ENCODE results near the gene SLC6A18. TPM values are rescaled to one million over a fixed set of nuclear protein-coding genes. Genes with fewer than 3 reads are reported as not detected.

The SLC6A18 gene
- polyA plus RNA-seq, 1 experiment = not detected

DNA sequence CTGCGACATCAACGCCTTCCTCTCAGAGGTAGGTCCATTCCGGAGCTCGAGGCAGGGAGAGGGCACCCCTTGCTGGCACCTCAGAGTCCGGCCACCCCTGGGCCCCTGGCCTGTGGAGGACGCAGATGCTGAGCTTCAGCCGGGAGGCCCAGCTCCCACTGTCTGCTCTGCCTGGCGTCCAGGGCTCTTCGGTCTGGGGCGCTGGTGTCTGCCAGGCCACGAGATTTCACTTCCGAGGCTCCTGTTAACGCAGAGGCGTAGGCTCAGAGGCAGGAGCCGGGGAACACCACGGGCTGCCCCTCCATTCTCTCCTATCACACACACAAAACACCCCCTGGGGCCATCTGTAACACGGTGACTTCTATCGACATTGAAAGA lies 8.3 kb upstream of the SLC6A18 start:
- POLR2A ChIA-PET = no interaction called here
- no peak for DNase-seq (ENCODE audit: low read depth)
- TF ChIP-seq, protein P1, sequence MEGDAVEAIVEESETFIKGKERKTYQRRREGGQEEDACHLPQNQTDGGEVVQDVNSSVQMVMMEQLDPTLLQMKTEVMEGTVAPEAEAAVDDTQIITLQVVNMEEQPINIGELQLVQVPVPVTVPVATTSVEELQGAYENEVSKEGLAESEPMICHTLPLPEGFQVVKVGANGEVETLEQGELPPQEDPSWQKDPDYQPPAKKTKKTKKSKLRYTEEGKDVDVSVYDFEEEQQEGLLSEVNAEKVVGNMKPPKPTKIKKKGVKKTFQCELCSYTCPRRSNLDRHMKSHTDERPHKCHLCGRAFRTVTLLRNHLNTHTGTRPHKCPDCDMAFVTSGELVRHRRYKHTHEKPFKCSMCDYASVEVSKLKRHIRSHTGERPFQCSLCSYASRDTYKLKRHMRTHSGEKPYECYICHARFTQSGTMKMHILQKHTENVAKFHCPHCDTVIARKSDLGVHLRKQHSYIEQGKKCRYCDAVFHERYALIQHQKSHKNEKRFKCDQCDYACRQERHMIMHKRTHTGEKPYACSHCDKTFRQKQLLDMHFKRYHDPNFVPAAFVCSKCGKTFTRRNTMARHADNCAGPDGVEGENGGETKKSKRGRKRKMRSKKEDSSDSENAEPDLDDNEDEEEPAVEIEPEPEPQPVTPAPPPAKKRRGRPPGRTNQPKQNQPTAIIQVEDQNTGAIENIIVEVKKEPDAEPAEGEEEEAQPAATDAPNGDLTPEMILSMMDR (IDR thresholded peaks at IDR 0.05; ENCODE audit: insufficient read depth, low read depth, low read length) = no peak
- Histone ChIP-seq H3K4me3 (ENCODE audit: low read depth, low read length) (no peak overlapping the region), H3K27me3 (ENCODE audit: control insufficient read depth, insufficient read depth, low read length) (no peaks in the 10 kb centered on the region), H3K36me3 (ENCODE audit: control insufficient read depth, insufficient read depth, low read length) (no peaks in the 10 kb centered on the region)
- CTCF ChIA-PET = no interaction called here

DNA sequence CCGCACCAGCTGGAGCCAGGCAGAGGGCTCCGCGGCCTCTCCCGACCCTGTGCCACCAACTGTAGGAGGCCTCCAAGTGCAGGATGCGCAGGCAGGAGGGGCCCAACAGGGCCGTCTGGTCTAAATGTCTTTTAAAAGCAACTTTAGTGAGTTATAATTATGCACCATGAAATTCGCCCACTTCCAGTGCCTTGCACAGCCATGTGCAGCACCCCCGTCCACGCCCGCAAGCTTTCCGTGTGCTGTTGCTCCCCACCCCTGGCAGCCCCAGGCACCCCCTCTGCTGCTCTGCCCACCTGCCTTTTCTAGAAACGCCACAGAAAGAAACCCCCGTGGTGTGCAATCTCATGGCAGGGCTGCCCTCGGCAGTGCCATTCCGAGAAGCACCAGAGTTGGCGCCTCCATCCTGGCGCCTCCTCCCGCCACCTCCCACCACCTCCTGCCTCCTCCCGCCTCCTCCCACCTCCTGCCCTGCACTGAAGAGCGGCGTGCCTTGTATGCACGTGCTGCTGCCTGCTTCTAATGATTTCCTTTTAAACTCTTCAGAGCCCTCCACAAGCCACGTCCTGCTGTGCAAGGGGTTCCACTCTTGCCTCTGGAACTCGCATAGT lies 7.5 kb upstream of the SLC6A18 start:
- ChIA-PET POLR2A (no interaction called here), CTCF (no interaction called here)
- TF ChIP-seq, protein P1 (IDR thresholded peaks at IDR 0.05; ENCODE audit: insufficient read depth, low read depth, low read length) = no peak

DNA sequence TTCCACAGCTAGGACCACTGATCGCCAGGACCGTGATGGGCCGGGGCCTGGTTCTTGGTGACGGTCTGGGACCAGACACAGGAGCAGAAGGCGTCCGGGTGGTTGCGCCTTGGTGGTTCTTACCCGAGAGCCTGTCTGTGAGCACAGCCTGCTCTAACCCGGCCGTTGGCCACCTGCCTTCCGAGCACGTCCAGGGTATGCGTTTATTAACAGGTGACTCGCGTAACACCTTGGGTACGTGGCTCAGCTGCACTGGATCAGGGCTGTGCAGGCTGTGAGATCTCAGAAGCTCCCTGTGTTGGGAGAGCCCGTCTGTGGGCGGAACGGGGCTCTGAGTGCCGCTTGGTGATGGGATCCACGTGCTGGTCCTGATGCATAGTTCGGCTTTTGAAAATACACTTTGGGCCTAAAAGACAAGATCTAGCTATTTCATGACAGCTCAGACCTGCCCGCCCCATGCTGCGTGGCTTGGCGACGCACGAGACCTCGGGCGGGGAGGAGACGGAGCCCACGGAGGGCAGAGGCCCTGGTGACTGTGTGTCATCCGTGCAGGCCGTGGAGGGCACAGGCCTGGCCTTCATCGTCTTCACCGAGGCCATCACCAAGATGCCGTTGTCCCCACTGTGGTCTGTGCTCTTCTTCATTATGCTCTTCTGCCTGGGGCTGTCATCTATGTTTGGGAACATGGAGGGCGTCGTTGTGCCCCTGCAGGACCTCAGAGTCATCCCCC lies 6.7 kb upstream of the SLC6A18 start:
- TF ChIP-seq, protein P1 (IDR thresholded peaks at IDR 0.05; ENCODE audit: insufficient read depth, low read depth, low read length) = no peak
- no peaks in the 10 kb centered on the region for H3K36me3 ChIP-seq (ENCODE audit: control insufficient read depth, insufficient read depth, low read length)
- H3K27me3 ChIP-seq (ENCODE audit: control insufficient read depth, insufficient read depth, low read length) = no peaks in the 10 kb centered on the region
- CTCF ChIA-PET = interaction anchor here (0.6 to 0.8 kb wide), 2 partner anchors 51 to 64 kb away, joined by 3 read pairs; no protein-coding TSS in a partner anchor
- no peak overlapping the region for H3K4me3 ChIP-seq (ENCODE audit: low read depth, low read length)
- DNase-seq (ENCODE audit: low read depth) = no peak
- POLR2A ChIA-PET = no interaction called here

More for the DNA sequence above, 7.5 kb upstream of the SLC6A18 start:
- Histone ChIP-seq H3K27me3 (ENCODE audit: control insufficient read depth, insufficient read depth, low read length) (no peaks in the 10 kb centered on the region), H3K4me3 (ENCODE audit: low read depth, low read length) (no peak overlapping the region), H3K36me3 (ENCODE audit: control insufficient read depth, insufficient read depth, low read length) (no peaks in the 10 kb centered on the region)
- no peak for DNase-seq (ENCODE audit: low read depth)

DNA sequence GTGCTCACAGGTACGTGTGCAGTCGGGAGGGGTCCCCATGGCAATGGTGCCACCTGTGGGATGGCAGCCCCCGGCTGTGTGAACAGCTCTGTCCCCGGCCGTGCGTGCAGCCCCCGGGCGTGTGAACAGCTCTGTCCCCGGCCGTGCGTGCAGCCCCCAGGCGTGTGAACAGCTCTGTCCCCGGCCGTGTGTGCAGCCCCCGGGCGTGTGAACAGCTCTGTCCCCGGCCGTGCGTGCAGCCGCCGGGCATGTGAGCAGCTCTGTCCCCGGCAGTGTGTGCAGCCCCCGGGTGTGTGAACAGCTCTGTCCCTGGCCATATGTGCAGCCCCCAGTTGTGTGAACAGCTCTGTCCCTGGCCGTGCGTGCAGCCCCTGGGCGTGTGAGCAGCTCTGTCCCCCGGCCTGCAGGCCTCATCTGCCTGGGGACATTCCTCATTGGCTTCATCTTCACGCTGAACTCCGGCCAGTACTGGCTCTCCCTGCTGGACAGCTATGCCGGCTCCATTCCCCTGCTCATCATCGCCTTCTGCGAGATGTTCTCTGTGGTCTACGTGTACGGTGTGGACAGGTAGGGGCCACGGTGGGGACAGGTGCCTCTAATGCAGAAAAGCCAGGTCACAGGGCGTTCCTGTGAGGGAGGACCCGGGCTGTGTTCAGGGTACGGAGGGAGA lies 5.9 kb upstream of the SLC6A18 start:
- Histone ChIP-seq H3K4me3 (ENCODE audit: low read depth, low read length) (no peak overlapping the region), H3K27me3 (ENCODE audit: control insufficient read depth, insufficient read depth, low read length) (no peaks in the 10 kb centered on the region), H3K36me3 (ENCODE audit: control insufficient read depth, insufficient read depth, low read length) (no peaks in the 10 kb centered on the region)
- ChIA-PET POLR2A (no interaction called here), CTCF (interaction anchor here (0.8 kb wide), 1 partner anchor 52 kb away, joined by 3 read pairs; no protein-coding TSS in a partner anchor)
- TF ChIP-seq, protein P1 (IDR thresholded peaks at IDR 0.05; ENCODE audit: insufficient read depth, low read depth, low read length) = no peak
- DNase-seq (ENCODE audit: low read depth) = no peak

DNA sequence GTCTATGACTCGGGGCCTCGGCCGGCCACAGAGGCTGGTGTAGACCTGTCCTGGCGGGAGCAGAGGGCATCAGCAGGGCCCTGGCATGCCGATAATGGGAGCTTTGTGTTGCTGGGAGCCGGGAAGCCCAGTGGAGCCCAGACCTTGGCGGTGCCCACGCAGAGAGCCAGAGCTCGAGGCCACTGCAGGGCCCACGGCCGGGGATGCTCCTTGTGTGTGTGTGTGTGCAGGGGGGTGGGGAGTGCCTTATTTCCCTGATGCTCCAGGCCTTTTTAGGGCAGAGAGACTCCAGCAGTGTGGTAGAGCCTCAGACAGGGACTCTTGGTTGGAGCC lies 5.4 kb upstream of the SLC6A18 start:
- TF ChIP-seq, protein P1 (IDR thresholded peaks at IDR 0.05; ENCODE audit: insufficient read depth, low read depth, low read length) = no peak
- ChIA-PET POLR2A (no interaction called here), CTCF (no interaction called here)
- Histone ChIP-seq H3K36me3 (ENCODE audit: control insufficient read depth, insufficient read depth, low read length) (no peaks in the 10 kb centered on the region), H3K4me3 (ENCODE audit: low read depth, low read length) (no peak overlapping the region), H3K27me3 (ENCODE audit: control insufficient read depth, insufficient read depth, low read length) (no peaks in the 10 kb centered on the region)
- no peak for DNase-seq (ENCODE audit: low read depth)
